ENCODE data around the gene SLC7A9. TPM values are rescaled to one million over a fixed set of nuclear protein-coding genes. Genes with fewer than 3 reads are reported as not detected.
"Not testable (repeated sequence)": the region's sequence is repeated elsewhere in the genome, so short reads cannot be mapped to it uniquely, and the experiment has no call there.

The SLC7A9 gene
- total RNA-seq, 1 donor from 2014 or later: not detected

GRCh38 chr19:32867436-32867835 lies 2.1 kb downstream of the SLC7A9 start:
- DNase-seq (ENCODE audit: low spot score); intact Hi-C loops (cut with DNase I): not testable (repeated sequence)

- intact Hi-C loops (cut with DNase I): no loop called here
- DNase-seq (ENCODE audit: low spot score): no peak
Observed at GRCh38 chr19:32866564-32867265, 2.9 kb downstream of the SLC7A9 start.

- intact Hi-C loops (cut with DNase I): no loop called here
Observed at GRCh38 chr19:32866061-32866460, 3.5 kb downstream of the SLC7A9 start.

GRCh38 chr19:32865326-32865725 lies 4.2 kb downstream of the SLC7A9 start:
- DNase-seq (ENCODE audit: low spot score): no peak
- intact Hi-C loops (cut with DNase I): no loop called here

More at GRCh38 chr19:32866061-32866460, 3.5 kb downstream of the SLC7A9 start:
- DNase-seq (ENCODE audit: low spot score): no peak

- intact Hi-C loops (cut with DNase I): no loop called here
- DNase-seq (ENCODE audit: low spot score): no peak
Observed at GRCh38 chr19:32864318-32865007, 5.1 kb downstream of the SLC7A9 start.

GRCh38 chr19:32863841-32864240 lies 5.7 kb downstream of the SLC7A9 start:
- no peak for DNase-seq (ENCODE audit: low spot score)
- intact Hi-C loops (cut with DNase I): no loop called here

GRCh38 chr19:32863301-32863700 lies 6.3 kb downstream of the SLC7A9 start:
- no peak for DNase-seq (ENCODE audit: low spot score)
- intact Hi-C loops (cut with DNase I): no loop called here

GRCh38 chr19:32862741-32863140 lies 6.8 kb downstream of the SLC7A9 start:
- intact Hi-C loops (cut with DNase I): no loop called here
- no peak for DNase-seq (ENCODE audit: low spot score)

- intact Hi-C loops (cut with DNase I): no loop called here
- DNase-seq (ENCODE audit: low spot score): no peak
Observed at GRCh38 chr19:32862173-32862572, 7.4 kb downstream of the SLC7A9 start.

GRCh38 chr19:32861596-32861995 lies 8.0 kb downstream of the SLC7A9 start:
- intact Hi-C loops (cut with DNase I): no loop called here
- no peak for DNase-seq (ENCODE audit: low spot score)

- no peak for DNase-seq (ENCODE audit: low spot score)
- intact Hi-C loops (cut with DNase I): no loop called here
Observed at GRCh38 chr19:32859591-32859990, 10.0 kb downstream of the SLC7A9 start.

GRCh38 chr19:32858559-32858958 lies 11.0 kb downstream of the SLC7A9 start:
- intact Hi-C loops (cut with DNase I): no loop called here
- no peak for DNase-seq (ENCODE audit: low spot score)

GRCh38 chr19:32858155-32858554 lies 11.4 kb downstream of the SLC7A9 start:
- intact Hi-C loops (cut with DNase I): no loop called here
- DNase-seq (ENCODE audit: low spot score): no peak

GRCh38 chr19:32857584-32857983 lies 12.0 kb downstream of the SLC7A9 start:
- DNase-seq (ENCODE audit: low spot score): no peak
- intact Hi-C loops (cut with DNase I): no loop called here

- intact Hi-C loops (cut with DNase I): not testable (repeated sequence)
Observed at GRCh38 chr19:32856818-32857217, 12.7 kb downstream of the SLC7A9 start.

GRCh38 chr19:32852216-32852615 lies 17.4 kb downstream of the SLC7A9 start:
- intact Hi-C loops (cut with DNase I): no loop called here
- DNase-seq (ENCODE audit: low spot score): no peak

More at GRCh38 chr19:32856818-32857217, 12.7 kb downstream of the SLC7A9 start:
- DNase-seq (ENCODE audit: low spot score): not testable (repeated sequence)

GRCh38 chr19:32848035-32848434 lies 21.5 kb downstream of the SLC7A9 start:
- intact Hi-C loops (cut with DNase I); DNase-seq (ENCODE audit: low spot score): not testable (repeated sequence)

- intact Hi-C loops (cut with DNase I): no loop called here
- no peak for DNase-seq (ENCODE audit: low spot score)
Observed at GRCh38 chr19:32843716-32844245, 25.8 kb downstream of the SLC7A9 start.

- no peak for DNase-seq (ENCODE audit: low spot score)
- intact Hi-C loops (cut with DNase I): no loop called here
Observed at GRCh38 chr19:32842061-32842460, 27.5 kb downstream of the SLC7A9 start.

- intact Hi-C loops (cut with DNase I): no loop called here
- DNase-seq (ENCODE audit: low spot score): no peak
Observed at GRCh38 chr19:32837531-32837930, 32.0 kb downstream of the SLC7A9 start.

GRCh38 chr19:32833388-32833787 lies 36.2 kb downstream of the SLC7A9 start:
- intact Hi-C loops (cut with DNase I); DNase-seq (ENCODE audit: low spot score): not testable (repeated sequence)

All from cardiac septum (tissue), 1 donor.